Rectal smooth muscle tissue (tissue), 1 donor: ENCODE results near the gene TRIM46.

Source experiments
- H3K27ac ChIP-seq: one replicate; pipeline ENCODE4 v1.7.0; 2013; ENCODE audit warnings: low read depth, low read length, inconsistent platforms
- H3K27me3 ChIP-seq: one replicate; pipeline ENCODE4 v1.7.0; 2013; ENCODE audit warnings: low read length; ENCODE audit not compliant: control insufficient read depth, insufficient read depth
- H3K36me3 ChIP-seq: one replicate; pipeline ENCODE4 v1.7.0; 2013; ENCODE audit warnings: low read length; ENCODE audit not compliant: control insufficient read depth, insufficient read depth
- H3K4me1 ChIP-seq: one replicate; pipeline ENCODE4 v1.7.0; 2013; ENCODE audit warnings: low read length; ENCODE audit not compliant: control insufficient read depth, insufficient read depth
- H3K4me3 ChIP-seq: one replicate; pipeline ENCODE4 v1.7.0; 2013; ENCODE audit warnings: low read length
- H3K9ac ChIP-seq: one replicate; pipeline ENCODE4 v1.7.0; 2013; ENCODE audit warnings: low read length

The TRIM46 gene

DNA sequence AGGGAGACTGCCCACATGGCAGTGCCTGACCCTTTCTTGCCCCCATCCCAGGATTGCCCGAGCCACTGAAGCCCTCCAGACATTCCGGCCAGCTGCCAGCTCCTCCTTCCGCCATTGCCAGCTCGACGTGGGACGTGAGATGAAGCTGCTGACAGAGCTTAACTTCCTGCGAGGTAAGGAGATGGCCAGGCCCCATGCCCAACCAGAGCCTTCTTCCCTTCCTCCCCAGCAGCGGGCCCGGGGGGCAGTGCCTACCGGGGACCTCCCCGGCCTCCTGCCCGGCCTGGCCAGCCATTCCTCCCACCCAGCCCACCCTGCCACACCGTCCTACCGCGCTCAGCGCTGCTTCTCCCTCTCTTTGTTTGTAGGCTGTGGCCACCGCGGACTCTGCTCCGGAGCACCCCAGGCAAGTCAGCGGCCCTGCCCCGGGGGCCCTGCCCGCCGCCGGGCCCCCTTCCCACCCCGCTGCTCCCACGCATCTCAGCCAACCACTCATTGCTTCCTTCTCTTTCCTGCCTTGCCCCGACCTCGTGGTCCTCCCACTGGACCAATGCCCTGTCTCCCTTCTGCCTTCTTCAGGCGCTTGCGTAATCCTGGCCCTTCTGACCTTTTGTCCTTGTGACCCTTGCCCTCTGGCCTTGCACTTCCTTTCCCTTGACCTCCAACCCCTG, 4.9 kb downstream of the TRIM46 start:
- no peak overlapping the region for H3K27ac ChIP-seq
- H3K4me3 ChIP-seq: no peak overlapping the region
- H3K27me3 ChIP-seq: peaks cover 5% of the 10 kb centered on the region
- H3K9ac ChIP-seq: no peak overlapping the region
- H3K4me1 ChIP-seq: peaks cover 4% of the 10 kb centered on the region
- H3K36me3 ChIP-seq: no peaks in the 10 kb centered on the region

- H3K36me3 ChIP-seq: no peaks in the 10 kb centered on the region
- no peak overlapping the region for H3K4me3 ChIP-seq
- H3K9ac ChIP-seq: no peak overlapping the region
- peaks cover 4% of the 10 kb centered on the region for H3K4me1 ChIP-seq
- H3K27me3 ChIP-seq: no peaks in the 10 kb centered on the region
- H3K27ac ChIP-seq: no peak overlapping the region
These were observed 5.7 kb downstream of the TRIM46 start for GRCh38 chr1:155179112-155180031.

DNA sequence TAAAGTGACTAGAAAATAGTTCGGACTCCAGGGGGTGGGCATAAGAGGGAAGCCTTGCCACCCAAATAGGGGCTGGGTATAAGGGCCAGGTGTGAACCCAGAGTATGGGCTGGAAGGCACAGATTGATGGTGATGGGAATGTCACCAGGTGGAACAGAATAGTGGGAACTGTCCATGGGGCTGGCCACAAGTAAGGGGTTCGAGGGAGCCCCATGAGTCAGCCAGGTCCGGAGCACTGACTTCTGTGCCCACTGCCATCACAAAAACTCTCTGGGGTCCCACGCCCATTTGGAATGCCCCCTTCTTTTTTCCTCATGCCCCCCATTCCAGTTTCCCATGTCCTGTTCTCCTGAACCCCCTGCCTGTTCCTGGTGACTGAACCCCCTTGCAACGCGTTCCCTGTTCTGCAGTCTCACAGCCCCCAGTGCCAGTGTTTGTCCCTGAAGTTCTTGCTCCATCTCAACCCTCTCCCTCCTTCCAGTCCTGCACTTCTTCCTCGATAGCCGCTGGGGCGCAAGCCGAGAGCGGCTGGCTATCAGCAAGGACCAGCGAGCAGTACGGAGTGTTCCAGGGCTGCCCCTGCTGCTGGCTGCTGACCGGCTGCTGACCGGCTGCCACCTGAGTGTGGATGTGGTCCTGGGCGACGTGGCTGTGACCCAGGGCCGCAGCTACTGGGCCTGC, 7.9 kb downstream of the TRIM46 start:
- no peak overlapping the region for H3K4me3 ChIP-seq
- H3K36me3 ChIP-seq: no peaks in the 10 kb centered on the region
- no peak overlapping the region for H3K9ac ChIP-seq
- H3K27me3 ChIP-seq: no peaks in the 10 kb centered on the region
- peaks cover 4% of the 10 kb centered on the region for H3K4me1 ChIP-seq
- no peak overlapping the region for H3K27ac ChIP-seq

GRCh38 chr1:155182052-155182550, 8.5 kb downstream of the TRIM46 start:
- Histone ChIP-seq H3K36me3 (no peaks in the 10 kb centered on the region), H3K4me3 (no peak overlapping the region), H3K27ac (no peak overlapping the region), H3K9ac (no peak overlapping the region), H3K4me1 (no peaks in the 10 kb centered on the region), H3K27me3 (no peaks in the 10 kb centered on the region)

DNA sequence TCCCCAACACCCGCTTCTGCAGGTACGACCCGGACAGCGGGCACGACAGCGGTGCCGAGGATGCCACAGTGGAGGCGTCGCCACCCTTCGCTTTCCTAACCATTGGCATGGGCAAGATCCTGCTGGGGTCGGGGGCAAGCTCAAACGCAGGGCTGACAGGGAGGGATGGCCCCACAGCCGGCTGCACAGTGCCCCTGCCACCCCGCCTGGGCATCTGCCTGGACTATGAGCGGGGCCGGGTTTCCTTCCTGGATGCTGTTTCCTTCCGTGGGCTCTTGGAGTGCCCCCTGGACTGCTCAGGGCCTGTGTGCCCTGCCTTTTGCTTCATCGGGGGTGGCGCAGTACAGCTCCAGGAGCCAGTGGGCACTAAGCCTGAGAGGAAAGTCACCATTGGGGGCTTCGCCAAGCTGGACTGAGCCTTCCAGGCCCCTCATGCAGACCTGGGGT, 10.1 kb downstream of the TRIM46 start:
- Histone ChIP-seq H3K27ac (no peak overlapping the region), H3K4me3 (no peak overlapping the region), H3K27me3 (no peaks in the 10 kb centered on the region), H3K4me1 (no peaks in the 10 kb centered on the region), H3K9ac (no peak overlapping the region), H3K36me3 (no peaks in the 10 kb centered on the region)

- Histone ChIP-seq H3K9ac (no peak overlapping the region), H3K4me1 (no peaks in the 10 kb centered on the region), H3K27ac (no peak overlapping the region), H3K4me3 (no peak overlapping the region), H3K36me3 (no peaks in the 10 kb centered on the region), H3K27me3 (no peaks in the 10 kb centered on the region)
These were observed 10.7 kb downstream of the TRIM46 start for GRCh38 chr1:155184351-155184811.

- no peak overlapping the region for H3K27ac ChIP-seq
- H3K27me3 ChIP-seq: no peaks in the 10 kb centered on the region
- no peak overlapping the region for H3K9ac ChIP-seq
- no peaks in the 10 kb centered on the region for H3K4me1 ChIP-seq
- no peaks in the 10 kb centered on the region for H3K36me3 ChIP-seq
- no peak overlapping the region for H3K4me3 ChIP-seq
These were observed 11.5 kb downstream of the TRIM46 start for GRCh38 chr1:155184835-155185782.

- H3K9ac ChIP-seq: no peak overlapping the region
- H3K27me3 ChIP-seq: no peaks in the 10 kb centered on the region
- H3K4me3 ChIP-seq: no peak overlapping the region
- H3K27ac ChIP-seq: no peak overlapping the region
- no peaks in the 10 kb centered on the region for H3K36me3 ChIP-seq
- no peaks in the 10 kb centered on the region for H3K4me1 ChIP-seq
These were observed 12.1 kb downstream of the TRIM46 start for GRCh38 chr1:155185783-155186066.

GRCh38 chr1:155186067-155186793, 12.6 kb downstream of the TRIM46 start:
- H3K4me3 ChIP-seq: no peak overlapping the region

GRCh38 chr1:155186794-155187455, 13.3 kb downstream of the TRIM46 start:
- Histone ChIP-seq H3K27me3 (no peaks in the 10 kb centered on the region), H3K9ac (no peak overlapping the region), H3K27ac (no peak overlapping the region), H3K4me3 (no peak overlapping the region), H3K36me3 (no peaks in the 10 kb centered on the region), H3K4me1 (no peaks in the 10 kb centered on the region)

More at GRCh38 chr1:155186067-155186793, 12.6 kb downstream of the TRIM46 start:
- Histone ChIP-seq H3K9ac (no peak overlapping the region), H3K36me3 (no peaks in the 10 kb centered on the region), H3K27ac (no peak overlapping the region), H3K27me3 (no peaks in the 10 kb centered on the region), H3K4me1 (no peaks in the 10 kb centered on the region)

GRCh38 chr1:155187456-155187891, 13.8 kb downstream of the TRIM46 start:
- H3K27ac ChIP-seq: no peak overlapping the region
- H3K27me3 ChIP-seq: no peaks in the 10 kb centered on the region
- no peak overlapping the region for H3K9ac ChIP-seq
- H3K4me3 ChIP-seq: no peak overlapping the region
- no peaks in the 10 kb centered on the region for H3K36me3 ChIP-seq
- no peaks in the 10 kb centered on the region for H3K4me1 ChIP-seq
